ENCODE results near the gene ARNT2. TPM values are rescaled to one million over a fixed set of nuclear protein-coding genes. Genes with fewer than 3 reads are reported as not detected.

Gene ARNT2
- total RNA-seq, 4 donors from 2014 or later: 5.1 to 8.8 (median 6.8) TPM

DNA sequence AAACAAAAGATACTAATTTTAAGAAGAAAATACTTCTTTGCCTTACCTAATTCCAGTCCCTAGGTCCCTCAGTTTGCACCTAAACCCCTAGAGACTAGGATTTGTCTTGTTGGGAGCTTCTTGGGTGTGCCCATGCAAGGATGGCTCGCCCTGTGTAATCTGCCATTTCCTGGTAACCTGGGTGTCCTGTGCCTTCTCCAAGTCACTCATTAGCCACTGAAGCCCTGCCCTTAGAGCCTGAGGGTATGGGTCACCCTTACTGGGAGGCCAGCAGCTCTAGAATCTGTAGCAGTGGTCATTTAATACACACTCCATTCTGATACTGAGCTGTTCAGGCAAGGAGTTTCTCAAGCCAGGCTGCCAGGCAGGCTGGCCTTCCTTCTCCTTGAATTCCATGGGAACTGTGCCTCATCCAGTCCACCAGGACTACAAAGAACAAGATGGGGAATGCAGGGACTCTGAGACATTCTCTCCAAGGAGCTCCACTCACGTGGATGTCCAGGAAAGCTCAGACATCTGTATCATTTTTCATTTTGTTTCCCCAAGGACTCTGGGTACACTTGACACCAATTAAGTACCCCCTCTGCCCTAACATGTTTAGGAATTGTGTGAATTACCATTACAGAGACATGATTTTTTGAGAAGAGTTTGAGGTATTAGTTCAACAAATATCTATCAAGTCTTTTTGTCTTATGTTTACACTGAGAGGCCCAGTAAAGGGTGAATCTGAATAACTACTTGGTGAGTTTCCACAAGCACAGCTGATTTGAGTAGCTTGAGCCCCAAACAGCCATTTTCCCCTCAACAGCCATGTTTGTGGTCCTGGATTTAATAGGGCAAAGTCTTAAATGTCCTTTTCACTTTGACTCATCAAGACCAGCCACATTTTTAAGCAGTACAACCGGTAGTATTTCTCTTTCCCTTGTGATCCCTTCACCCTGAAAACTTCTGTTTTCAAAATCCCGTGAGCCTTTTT, 52.6 kb downstream of the ARNT2 start:
- no peaks in the 10 kb centered on the region for H3K36me3 ChIP-seq
- WGBS, 2 donors: 61 to 64% methylated on average over 4 of the region's 4 CpGs
- no peaks in the 10 kb centered on the region for H3K9me3 ChIP-seq
- TF ChIP-seq CTCF (IDR thresholded peaks at IDR 0.05): no peak
- TF ChIP-seq POLR2A (IDR thresholded peaks at IDR 0.05): no peak
- no peak for TF ChIP-seq EP300 (IDR thresholded peaks at IDR 0.05)
- no peaks in the 10 kb centered on the region for H3K27me3 ChIP-seq
- peaks cover 0 to 32% (median 0%) of the 10 kb centered on the region in 4 donors for H3K4me1 ChIP-seq
- DNase-seq (ENCODE audit: low spot score in 2 of 2): no peak
- H3K4me3 ChIP-seq: no peak overlapping the region
- no peak overlapping the region for H3K27ac ChIP-seq

DNA sequence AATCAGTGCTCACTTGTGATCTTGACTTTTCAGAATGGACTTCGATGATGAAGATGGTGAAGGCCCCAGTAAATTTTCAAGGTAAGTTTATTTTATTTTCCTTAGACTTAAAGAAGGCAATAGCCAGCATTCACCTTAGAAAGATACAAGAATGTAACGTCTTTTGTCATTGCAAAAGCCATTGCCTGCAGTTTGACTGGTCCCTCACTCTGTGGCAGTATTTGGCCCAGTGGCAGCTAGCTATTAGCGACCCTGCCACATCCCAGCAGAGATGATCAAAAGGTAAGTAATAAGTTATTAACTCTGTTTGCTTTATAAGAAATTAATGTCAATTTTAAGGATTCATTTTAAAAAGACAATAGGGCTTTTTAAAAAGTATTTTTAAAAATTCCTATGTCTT, 53.7 kb downstream of the ARNT2 start:
- Histone ChIP-seq H3K4me1 (peaks cover 0 to 34% (median 0%) of the 10 kb centered on the region in 4 donors), H3K9me3 (no peaks in the 10 kb centered on the region), H3K27me3 (no peaks in the 10 kb centered on the region), H3K4me3 (no peak overlapping the region), H3K36me3 (no peaks in the 10 kb centered on the region), H3K27ac (no peak overlapping the region)
- DNase-seq (ENCODE audit: low spot score in 2 of 2): no peak
- TF ChIP-seq POLR2A (IDR thresholded peaks at IDR 0.05): no peak
- TF ChIP-seq CTCF (IDR thresholded peaks at IDR 0.05): no peak
- no peak for TF ChIP-seq EP300 (IDR thresholded peaks at IDR 0.05)
- WGBS, 2 donors: 76 to 85% methylated on average over 3 of the region's 3 CpGs

DNA sequence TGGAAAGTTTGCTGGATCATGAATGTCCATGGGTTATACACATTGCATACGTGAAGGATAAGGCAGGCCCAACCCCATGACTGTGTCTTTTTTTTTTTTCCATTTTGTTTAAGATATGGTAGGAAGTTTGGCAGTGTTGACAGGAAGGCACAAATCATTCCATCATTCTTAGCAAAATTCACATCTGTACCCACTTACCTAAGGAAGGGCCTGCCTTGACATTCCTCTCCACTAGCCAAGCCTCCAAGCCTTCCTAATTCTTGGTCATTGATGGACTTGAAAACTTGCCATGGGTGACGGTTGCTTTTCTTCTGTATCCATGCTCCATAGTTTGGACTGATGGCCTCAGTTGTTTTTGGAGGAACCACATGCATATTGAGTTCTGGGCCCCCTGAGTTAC, 54.4 kb downstream of the ARNT2 start:
- no peak for DNase-seq (ENCODE audit: low spot score in 2 of 2)
- Histone ChIP-seq H3K27ac (no peak overlapping the region), H3K4me3 (no peak overlapping the region), H3K4me1 (peaks cover 0 to 34% (median 0%) of the 10 kb centered on the region in 4 donors), H3K27me3 (no peaks in the 10 kb centered on the region), H3K9me3 (no peaks in the 10 kb centered on the region), H3K36me3 (no peaks in the 10 kb centered on the region)
- WGBS, 2 donors: 94 to 98% methylated on average over 2 of the region's 2 CpGs
- no peak for TF ChIP-seq POLR2A (IDR thresholded peaks at IDR 0.05)
- TF ChIP-seq CTCF (IDR thresholded peaks at IDR 0.05): no peak
- no peak for TF ChIP-seq EP300 (IDR thresholded peaks at IDR 0.05)

GRCh38 chr15:80459380-80459779, 55.2 kb downstream of the ARNT2 start:
- DNase-seq (ENCODE audit: low spot score in 2 of 2): no peak
- TF ChIP-seq POLR2A (IDR thresholded peaks at IDR 0.05) (no peak), EP300 (IDR thresholded peaks at IDR 0.05) (no peak), CTCF (IDR thresholded peaks at IDR 0.05) (no peak)
- Histone ChIP-seq H3K4me3 (no peak overlapping the region), H3K27me3 (no peaks in the 10 kb centered on the region), H3K36me3 (no peaks in the 10 kb centered on the region), H3K4me1 (peaks cover 0 to 34% (median 0%) of the 10 kb centered on the region in 4 donors), H3K9me3 (no peaks in the 10 kb centered on the region), H3K27ac (no peak overlapping the region)
- 33 to 36% methylated on average over 6 of the region's 6 CpGs for WGBS, 2 donors

GRCh38 chr15:80459818-80460217, 55.6 kb downstream of the ARNT2 start:
- peaks cover 0 to 34% (median 0%) of the 10 kb centered on the region in 4 donors for H3K4me1 ChIP-seq
- no peaks in the 10 kb centered on the region for H3K36me3 ChIP-seq
- H3K9me3 ChIP-seq: no peaks in the 10 kb centered on the region
- H3K27ac ChIP-seq: no peak overlapping the region
- 59 to 78% methylated on average over 2 to 3 of the region's 3 CpGs for WGBS, 2 donors
- no peak overlapping the region for H3K4me3 ChIP-seq
- TF ChIP-seq POLR2A (IDR thresholded peaks at IDR 0.05) (no peak), CTCF (IDR thresholded peaks at IDR 0.05) (no peak), EP300 (IDR thresholded peaks at IDR 0.05) (no peak)
- H3K27me3 ChIP-seq: no peaks in the 10 kb centered on the region
- DNase-seq (ENCODE audit: low spot score in 2 of 2): no peak
